Upper lobe of right lung (tissue), 1 donor: ENCODE data around the gene MAPK7. TPM values are rescaled to one million over a fixed set of nuclear protein-coding genes. Genes with fewer than 3 reads are reported as not detected.
A peak's percentile ranks its signal among the peaks of the same experiment; 100 is the strongest.

Experiments used
- ATAC-seq: fragments of 200-7000 bp; cut with Tn5 transposase; one replicate; pipeline ENCODE4 v1.9.1; 2020; ENCODE audit warnings: mild to moderate bottlenecking, moderate library complexity
- DNase-seq: peaks from one replicate; pipeline ENCODE4 v3.0.0-alpha.2; 2020
- H3K27ac ChIP-seq: fragments of 200-600 bp; one replicate; pipeline ENCODE4 v1.8.0; 2022
- H3K27me3 ChIP-seq: fragments of 200-600 bp; one replicate; pipeline ENCODE4 v1.8.0; 2022; ENCODE audit warnings: mild to moderate bottlenecking
- H3K36me3 ChIP-seq: fragments of 200-600 bp; one replicate; pipeline ENCODE4 v1.8.0; 2022
- H3K4me1 ChIP-seq: fragments of 200-600 bp; one replicate; pipeline ENCODE4 v1.8.0; 2022
- H3K4me3 ChIP-seq: fragments of 200-600 bp; one replicate; pipeline ENCODE4 v1.8.0; 2022; ENCODE audit warnings: mild to moderate bottlenecking
- H3K9me3 ChIP-seq: fragments of 200-600 bp; one replicate; pipeline ENCODE4 v1.8.0; 2022
- CTCF ChIP-seq: fragments of 200-600 bp; IDR thresholded peaks from one replicate; pipeline ENCODE4 v1.8.0; 2022; ENCODE audit warnings: antibody characterized with exemption
- intact Hi-C: fragments of 100-400 bp; cut with DNase I; formaldehyde crosslinking; loops from one replicate; pipeline ENCODE4 v1.11.0; 2022
- total RNA-seq: library from RNA; stranded (reverse); fragmentation: NEBNext Ultra II Directional; extraction: Animal tissue kit (Norgen Biotek cat#: 25700); gene quantifications from one replicate; pipeline ENCODE4 v1.2.1, GENCODE V29; 2021
- donor health status: DM: no; HTN: yes; CAD: no; lungs with severe emphysema.

The MAPK7 gene
- total RNA-seq, 1 donor from 2014 or later = 25.7 TPM

GRCh38 chr17:19362277-19363113, 15.8 kb upstream of the MAPK7 start, which contains the start of gene B9D1:
TSS of gene B9D1 (minus strand) at chr17:19362723. CDS start at chr17:19362569, 154 bp downstream.
- DNase-seq = peak; percentile 96
- H3K9me3 ChIP-seq = no peaks in the 10 kb centered on the region
- H3K4me1 ChIP-seq = no peaks in the 10 kb centered on the region
- peak; percentile 97 for TF ChIP-seq CTCF
- peak within 1 kb of the TSS; percentile 86 for H3K27ac ChIP-seq
- H3K27me3 ChIP-seq = no peaks in the 10 kb centered on the region
- no peaks in the 10 kb centered on the region for H3K36me3 ChIP-seq
- peak within 1 kb of the TSS; percentile 84 for H3K4me3 ChIP-seq
- peak; percentile 96 for ATAC-seq
- intact Hi-C loops = no loop called here

GRCh38 chr17:19363114-19363438, 15.2 kb upstream of the MAPK7 start:
- ATAC-seq (no peak), DNase-seq (no peak)
- Histone ChIP-seq H3K9me3 (no peaks in the 10 kb centered on the region), H3K4me3 (peak overlapping the region; percentile 84), H3K4me1 (no peaks in the 10 kb centered on the region), H3K27ac (peak overlapping the region; percentile 86), H3K27me3 (no peaks in the 10 kb centered on the region), H3K36me3 (no peaks in the 10 kb centered on the region)
- intact Hi-C loops = no loop called here
- TF ChIP-seq CTCF = no peak

- DNase-seq (no peak), ATAC-seq (no peak)
- Histone ChIP-seq H3K36me3 (no peaks in the 10 kb centered on the region), H3K27me3 (no peaks in the 10 kb centered on the region), H3K27ac (no peak overlapping the region), H3K4me1 (no peaks in the 10 kb centered on the region), H3K4me3 (peak overlapping the region; percentile 84), H3K9me3 (no peaks in the 10 kb centered on the region)
- intact Hi-C loops = no loop called here
- no peak for TF ChIP-seq CTCF
These were observed 14.8 kb upstream of the MAPK7 start for GRCh38 chr17:19363460-19364035.

- Histone ChIP-seq H3K4me1 (peaks cover under 1% of the 10 kb centered on the region), H3K4me3 (no peak overlapping the region), H3K27ac (no peak overlapping the region), H3K36me3 (no peaks in the 10 kb centered on the region), H3K9me3 (no peaks in the 10 kb centered on the region), H3K27me3 (no peaks in the 10 kb centered on the region)
- peak; percentile 54 for DNase-seq
- intact Hi-C loops = loop anchor here (5.0 kb wide), 1 partner anchor 82 kb away; no protein-coding TSS in a partner anchor
- no peak for ATAC-seq
- no peak for TF ChIP-seq CTCF
These were observed 13.4 kb upstream of the MAPK7 start for GRCh38 chr17:19364699-19365498.

GRCh38 chr17:19365499-19365817, 12.8 kb upstream of the MAPK7 start:
- Histone ChIP-seq H3K9me3 (no peaks in the 10 kb centered on the region), H3K4me3 (no peak overlapping the region), H3K27ac (no peak overlapping the region), H3K4me1 (peaks cover 6% of the 10 kb centered on the region), H3K27me3 (no peaks in the 10 kb centered on the region), H3K36me3 (no peaks in the 10 kb centered on the region)
- intact Hi-C loops = loop anchor here (5.0 kb wide), 1 partner anchor 82 kb away; no protein-coding TSS in a partner anchor
- DNase-seq (peak; percentile 58), ATAC-seq (no peak)
- no peak for TF ChIP-seq CTCF
